Loucy (cell line): ENCODE measurements around the gene DNAJC16.
"Not testable (repeated sequence)": the region's sequence is repeated elsewhere in the genome, so short reads cannot be mapped to it uniquely, and the experiment has no call there.

Experiments
- EZH2phosphoT487 ChIP-seq: fragments of 200-600 bp; IDR thresholded peaks from 2 replicates; pipeline ENCODE4 v1.6.1; 2018; ENCODE audit warnings: antibody characterized with exemption, mild to moderate bottlenecking, moderate library complexity, borderline replicate concordance
- TF ChIP-seq, protein P1 (sequence below): fragments of 200-600 bp; sonication (generic); conservative IDR thresholded peaks from 2 replicates; pipeline ENCODE4 v1.5.1; 2014; ENCODE audit warnings: mild to moderate bottlenecking, antibody characterized with exemption, low read length

DNA sequence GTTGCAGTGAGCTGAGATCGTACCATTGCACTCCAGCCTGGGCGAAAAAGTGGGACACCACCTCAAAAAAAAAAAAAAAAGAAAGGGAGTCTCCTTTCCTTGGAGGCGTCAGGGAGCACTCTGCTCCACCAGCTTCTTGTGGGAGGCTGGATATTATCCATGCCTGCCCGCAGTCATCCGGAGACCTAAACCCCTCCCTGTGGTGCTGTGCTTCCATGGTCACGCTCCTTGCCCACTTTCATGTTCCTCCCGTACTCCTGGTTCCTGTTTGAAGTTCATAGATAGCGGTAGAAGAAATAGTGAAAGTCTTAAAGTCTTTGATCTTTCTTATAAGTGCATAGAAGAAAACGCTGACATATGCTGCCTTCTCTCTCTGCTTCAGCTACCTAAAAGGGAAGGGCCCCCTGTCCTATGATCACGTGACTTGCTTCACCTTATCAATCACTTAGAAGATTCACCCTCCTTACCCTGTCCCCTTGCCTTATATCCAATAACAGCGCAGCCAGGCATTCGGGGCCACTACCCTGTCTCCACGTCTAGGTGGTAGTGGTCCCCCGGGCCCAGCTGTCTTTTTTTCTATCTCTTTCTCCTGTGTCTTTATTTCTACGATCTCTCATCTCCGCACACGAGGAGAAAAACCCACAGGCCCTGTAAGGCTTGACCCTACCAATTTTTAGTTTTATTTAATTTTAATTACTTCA, 5.3 kb upstream of the DNAJC16 start:
- TF ChIP-seq, protein P1, sequence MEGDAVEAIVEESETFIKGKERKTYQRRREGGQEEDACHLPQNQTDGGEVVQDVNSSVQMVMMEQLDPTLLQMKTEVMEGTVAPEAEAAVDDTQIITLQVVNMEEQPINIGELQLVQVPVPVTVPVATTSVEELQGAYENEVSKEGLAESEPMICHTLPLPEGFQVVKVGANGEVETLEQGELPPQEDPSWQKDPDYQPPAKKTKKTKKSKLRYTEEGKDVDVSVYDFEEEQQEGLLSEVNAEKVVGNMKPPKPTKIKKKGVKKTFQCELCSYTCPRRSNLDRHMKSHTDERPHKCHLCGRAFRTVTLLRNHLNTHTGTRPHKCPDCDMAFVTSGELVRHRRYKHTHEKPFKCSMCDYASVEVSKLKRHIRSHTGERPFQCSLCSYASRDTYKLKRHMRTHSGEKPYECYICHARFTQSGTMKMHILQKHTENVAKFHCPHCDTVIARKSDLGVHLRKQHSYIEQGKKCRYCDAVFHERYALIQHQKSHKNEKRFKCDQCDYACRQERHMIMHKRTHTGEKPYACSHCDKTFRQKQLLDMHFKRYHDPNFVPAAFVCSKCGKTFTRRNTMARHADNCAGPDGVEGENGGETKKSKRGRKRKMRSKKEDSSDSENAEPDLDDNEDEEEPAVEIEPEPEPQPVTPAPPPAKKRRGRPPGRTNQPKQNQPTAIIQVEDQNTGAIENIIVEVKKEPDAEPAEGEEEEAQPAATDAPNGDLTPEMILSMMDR, result not testable (repeated sequence)
- not testable (repeated sequence) for TF ChIP-seq EZH2phosphoT487
